ENCODE measurements around the gene TLE5.
A peak's percentile ranks its signal among the peaks of the same experiment; 100 is the strongest.
"Not testable (repeated sequence)": the region's sequence is repeated elsewhere in the genome, so short reads cannot be mapped to it uniquely, and the experiment has no call there.

Gene TLE5

DNA sequence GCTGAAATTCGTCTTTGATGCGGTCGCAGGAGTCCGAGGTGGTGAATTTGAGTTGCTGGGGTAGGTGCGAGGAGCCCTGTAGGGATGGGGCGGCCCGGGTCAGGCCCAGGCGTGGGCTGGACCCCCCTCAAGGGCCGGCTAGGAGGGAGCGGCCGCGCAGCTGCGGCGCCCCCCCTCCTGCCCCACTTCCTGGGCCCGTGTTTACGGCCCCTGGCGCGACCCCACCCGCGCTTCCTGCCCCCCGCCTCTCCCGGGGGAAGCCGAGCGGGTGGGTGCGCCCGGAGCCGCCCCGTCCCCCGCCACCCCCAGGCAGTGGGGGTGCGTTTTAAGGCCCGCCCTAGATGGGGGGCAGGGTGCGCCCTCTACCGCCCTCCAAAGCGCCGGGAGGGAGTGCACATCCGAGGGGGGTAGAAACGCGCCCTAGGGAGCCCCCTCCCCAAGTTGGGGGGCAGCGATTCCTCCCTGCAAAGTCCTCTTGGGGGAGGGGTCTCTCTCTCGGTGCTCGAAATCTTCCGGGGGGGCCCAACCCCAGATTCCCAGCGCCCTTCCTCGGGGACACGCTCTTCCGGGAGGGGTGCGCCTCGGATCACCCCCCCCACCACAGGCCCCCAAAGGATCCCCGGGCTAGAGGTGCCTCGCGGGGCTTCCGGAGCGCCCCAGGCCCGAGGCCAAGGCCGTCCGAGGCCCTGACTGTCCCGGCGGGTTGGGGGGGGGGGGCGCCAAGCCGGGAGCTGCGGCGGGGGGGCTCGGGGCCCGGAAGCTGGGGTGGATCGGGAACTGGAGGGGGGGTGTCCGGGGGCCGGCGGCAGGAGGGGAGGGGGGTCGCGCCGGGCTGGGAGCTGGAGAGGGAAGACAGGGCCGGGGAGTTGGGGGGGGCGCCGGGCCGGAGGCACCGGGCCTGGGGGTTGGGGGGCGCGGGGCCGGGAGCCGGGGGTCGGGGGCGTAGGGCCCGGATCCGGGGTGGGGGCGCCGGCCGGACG, 823 bp downstream of the TLE5 start:
- DNase-seq (ENCODE audit: low spot score): peak; percentile 75

DNA sequence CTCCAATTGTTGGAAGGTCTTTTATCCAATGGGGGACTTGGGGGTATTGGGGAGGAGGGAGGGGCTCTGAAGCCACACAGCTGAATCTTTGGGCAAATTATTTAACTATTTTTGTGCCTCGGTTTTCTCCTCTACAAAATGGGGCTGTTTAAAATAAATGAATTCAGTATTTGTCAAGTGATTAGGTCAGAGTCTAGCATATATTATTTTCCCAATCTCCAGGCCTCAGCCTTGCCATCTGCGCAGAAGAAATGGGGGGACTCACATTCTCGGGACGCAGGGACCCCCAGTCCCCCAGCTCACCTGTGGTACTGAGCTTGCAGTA, 1.5 kb downstream of the TLE5 start:
- DNase-seq (ENCODE audit: low spot score): no peak

DNA sequence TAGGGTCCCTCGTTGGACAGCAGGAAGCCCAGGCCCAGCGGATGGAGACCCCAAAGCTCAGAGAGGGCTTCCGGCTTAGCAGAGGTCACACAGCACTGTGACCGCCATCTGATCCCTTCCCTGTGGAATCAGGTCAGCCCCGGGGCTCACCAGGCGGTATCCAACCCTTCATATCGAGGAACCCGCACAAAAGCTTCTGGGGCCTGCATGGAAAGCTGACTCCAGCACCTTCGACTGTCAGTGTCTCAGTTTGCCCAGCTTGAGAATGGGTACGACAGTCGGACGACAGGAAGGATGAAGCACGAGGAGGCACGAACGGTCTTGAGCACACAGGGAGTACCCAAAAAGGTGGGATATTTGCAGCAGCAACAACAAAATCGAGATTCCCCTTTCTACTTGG, 2.6 kb downstream of the TLE5 start:
- DNase-seq (ENCODE audit: low spot score): no peak

DNA sequence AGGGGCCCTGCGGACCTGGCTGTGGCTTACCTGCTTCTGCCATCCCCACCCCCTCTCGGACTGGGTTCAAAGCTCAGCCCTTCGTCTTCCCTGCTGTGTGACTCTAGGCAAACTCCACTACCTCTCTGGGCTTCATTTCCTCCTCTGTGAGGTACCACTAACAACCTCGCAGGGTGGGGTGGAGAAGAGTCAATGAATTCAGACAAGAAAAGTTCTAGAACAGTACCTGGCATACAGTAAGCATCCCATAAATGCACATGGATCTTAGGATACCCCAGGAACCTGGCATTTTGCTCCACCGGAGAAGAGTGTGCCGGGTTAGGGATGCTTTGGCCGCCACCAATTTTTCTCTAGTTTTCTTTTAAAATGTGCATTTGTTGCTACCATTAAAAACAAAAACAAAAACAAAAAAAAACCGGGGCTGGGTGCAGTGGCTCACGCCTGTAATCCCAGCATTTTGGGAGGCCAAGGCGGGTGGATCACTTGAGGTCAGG, 3.4 kb downstream of the TLE5 start:
- no peak for DNase-seq (ENCODE audit: low spot score)

DNA sequence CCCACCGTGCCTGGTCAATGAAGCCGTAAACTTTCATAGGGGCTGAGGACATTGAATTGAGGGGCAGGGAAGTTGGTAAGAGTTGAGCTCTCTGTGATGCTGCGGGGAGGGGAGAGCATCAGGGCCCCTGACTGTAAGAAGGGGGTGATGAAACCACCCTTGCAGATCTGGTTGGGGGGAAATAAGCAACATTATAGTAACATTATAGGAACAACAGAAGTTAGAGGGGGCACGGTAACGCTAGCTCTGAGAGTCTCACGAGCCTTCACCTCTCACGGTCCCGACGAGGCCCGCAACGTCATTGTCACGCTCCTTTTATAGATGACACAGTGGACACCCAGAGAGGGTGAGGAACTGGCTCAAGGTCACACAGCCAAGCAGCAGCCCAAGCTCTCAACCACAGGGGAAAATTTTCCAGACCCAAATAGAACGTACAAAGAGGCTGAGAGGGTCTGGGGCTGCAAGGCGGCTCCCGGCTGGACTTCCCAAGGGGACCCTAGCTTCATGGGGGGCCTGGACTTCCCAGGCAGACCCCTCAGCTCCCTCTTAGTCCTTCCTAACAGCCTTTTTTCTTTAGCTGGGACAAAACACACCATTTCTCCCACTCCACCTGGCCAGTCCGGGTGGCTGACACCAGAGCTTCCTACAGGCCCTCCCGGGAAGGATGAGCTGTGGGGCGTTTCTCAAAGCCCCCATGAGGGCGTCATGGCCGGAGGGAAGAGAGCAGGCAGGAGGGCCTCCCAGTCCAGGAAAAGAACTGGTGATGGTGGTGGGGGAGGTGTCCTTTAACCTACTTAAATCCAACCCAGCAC, 4.1 kb downstream of the TLE5 start:
- DNase-seq (ENCODE audit: low spot score): no peak

DNA sequence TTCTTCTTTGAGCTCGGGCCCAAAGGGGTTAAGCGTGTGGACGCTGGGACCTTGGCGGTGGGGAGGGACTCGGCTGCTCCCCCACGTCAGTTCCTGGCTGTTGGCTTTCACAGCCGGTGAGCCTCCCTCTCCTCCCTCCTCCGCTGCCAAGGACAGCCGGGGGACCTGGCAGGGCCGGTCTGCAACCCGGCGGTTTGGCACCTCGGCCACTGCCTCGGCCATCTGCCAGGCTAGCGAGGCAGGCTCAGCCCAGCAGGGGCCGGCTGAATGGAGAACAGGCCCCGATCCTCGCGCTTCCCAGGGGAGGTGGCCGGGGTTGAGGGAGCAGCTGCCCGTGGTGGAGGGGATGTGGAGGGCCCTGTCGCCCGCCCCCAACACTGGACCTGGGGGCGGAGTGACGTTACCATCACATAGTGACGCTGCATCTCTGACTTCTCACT, 5.0 kb downstream of the TLE5 start:
- peak; percentile 70 for DNase-seq (ENCODE audit: low spot score)

GRCh38 chr19:3056417-3057088, 5.7 kb downstream of the TLE5 start:
- DNase-seq (ENCODE audit: low spot score): no peak

DNA sequence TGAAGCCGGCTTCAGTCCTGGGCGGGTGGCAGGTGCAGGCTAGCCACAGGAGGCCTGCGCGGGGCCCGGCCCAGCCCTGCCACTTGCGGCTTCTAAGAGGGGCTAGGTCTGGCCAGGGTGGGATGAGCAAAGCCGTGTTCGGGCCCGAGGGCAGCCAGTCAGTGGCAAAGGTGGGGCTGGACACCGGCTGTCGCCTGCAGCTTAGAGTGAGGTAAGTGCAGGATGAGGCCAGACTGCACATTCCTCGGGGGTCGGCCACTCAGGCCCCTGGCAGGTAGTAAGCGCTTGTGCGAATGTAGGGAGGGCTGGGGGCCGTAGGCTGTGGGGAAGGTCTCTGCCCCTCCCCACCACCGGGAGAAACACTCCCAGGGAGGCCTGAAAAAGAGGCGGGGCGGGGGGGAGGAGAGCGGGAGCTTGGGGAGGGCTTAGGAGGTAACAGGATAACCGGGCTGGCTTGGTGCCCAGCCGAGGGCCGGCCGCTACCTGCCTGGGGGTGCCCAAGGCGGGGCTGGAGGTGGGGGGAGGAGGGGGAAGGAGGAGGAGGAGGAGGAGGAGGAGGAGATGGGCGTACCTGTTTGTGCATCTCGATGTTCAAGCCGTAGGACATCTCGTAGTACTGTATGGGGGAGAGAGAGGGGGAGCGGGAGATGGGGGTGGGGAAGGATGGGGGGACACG, 6.4 kb downstream of the TLE5 start:
- DNase-seq (ENCODE audit: low spot score): no peak

GRCh38 chr19:3054972-3055740, 7.1 kb downstream of the TLE5 start:
- DNase-seq (ENCODE audit: low spot score): no peak

DNA sequence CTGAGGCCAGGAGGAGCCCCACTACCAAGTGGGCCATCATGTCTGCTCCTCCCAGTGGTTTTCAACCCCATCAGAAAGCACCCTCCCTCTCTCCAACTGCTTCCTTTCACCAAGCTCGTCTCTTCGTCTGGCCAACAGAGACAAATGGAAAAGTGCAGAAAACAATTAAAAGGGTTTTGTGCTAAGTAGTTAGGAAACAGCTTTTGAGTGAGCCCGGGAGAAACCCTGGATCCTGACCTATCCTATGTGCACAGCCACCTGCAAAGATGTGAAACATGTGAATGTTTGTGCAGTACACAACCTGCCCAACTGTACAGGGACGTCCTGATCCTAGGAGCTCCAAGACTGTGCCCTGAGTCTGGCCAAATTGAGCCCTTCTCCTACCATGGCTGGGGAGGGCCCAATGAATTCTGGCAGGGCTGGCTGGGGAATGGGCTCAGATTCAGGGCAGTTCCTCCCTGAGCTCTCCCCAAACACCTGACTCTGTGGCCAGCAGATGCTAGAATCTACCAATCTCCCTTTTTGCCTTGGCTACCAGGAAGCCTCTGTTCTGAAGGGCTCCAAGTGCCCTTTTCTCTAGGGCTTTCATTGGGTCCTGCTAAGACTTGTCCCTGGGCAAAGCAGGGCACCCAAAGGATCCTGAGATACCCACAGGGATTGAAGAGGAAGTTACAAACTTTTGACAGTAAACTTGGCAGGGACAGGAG, 7.9 kb downstream of the TLE5 start:
- no peak for DNase-seq (ENCODE audit: low spot score)

GRCh38 chr19:3053780-3054179, 8.5 kb downstream of the TLE5 start:
- DNase-seq (ENCODE audit: low spot score): no peak

GRCh38 chr19:3053218-3053621, 9.1 kb downstream of the TLE5 start:
- no peak for DNase-seq (ENCODE audit: low spot score)

GRCh38 chr19:3050016-3050415, 12.3 kb downstream of the TLE5 start:
- DNase-seq (ENCODE audit: low spot score): not testable (repeated sequence)

GRCh38 chr19:3049089-3049488, 13.2 kb downstream of the TLE5 start:
- no peak for DNase-seq (ENCODE audit: low spot score)

DNA sequence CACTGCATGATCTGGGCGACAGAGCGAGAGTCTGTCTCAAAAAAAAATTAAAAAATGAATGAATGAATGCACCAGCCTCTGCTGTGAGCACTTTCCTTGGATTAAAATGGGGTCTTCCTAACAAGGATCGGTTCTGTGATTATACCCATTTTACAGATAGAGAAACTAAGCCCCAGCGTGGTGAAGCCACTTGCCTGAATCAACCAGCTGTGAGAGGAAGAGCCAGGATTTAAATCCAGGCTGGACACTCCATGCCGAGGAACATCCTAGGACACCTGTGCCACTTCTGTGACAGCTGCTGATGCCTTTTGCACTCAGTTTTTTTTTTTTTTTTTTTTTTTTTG, 14.1 kb downstream of the TLE5 start:
- DNase-seq (ENCODE audit: low spot score): no peak

DNA sequence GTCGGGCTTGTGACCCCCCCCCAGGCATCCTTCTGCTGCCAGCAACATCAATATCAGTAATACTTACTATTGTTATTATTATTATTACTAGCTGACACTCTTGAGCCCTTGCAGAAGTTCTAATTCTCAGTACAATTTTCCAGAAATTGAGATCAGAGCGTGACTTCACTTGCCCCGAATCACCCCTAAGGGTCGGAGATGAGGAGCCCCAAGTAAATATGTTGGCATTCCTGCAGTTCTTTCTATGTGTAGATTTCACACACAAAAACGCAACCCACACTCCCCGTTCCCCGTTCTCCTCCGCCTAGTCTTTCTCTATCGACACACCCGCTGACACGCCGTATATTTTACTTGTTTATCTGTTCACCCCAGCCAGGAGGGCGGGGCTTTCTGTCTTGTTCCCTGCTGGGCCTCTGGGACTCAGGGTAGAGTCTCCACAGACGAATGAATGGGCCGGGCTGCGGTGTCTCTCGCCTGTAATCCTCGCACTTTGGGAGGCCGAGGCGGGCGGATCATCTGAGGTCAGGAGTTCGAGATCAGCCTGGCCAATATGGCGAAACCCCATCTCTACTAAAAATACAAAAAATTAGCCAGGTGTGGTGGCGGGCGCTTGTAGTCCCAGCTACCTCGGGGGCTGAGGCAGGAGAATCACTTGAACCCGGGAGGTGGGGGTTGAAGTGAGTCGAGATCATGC, 14.7 kb downstream of the TLE5 start:
- peak; percentile 90 for DNase-seq (ENCODE audit: low spot score)

GRCh38 chr19:3046698-3047495, 15.4 kb downstream of the TLE5 start:
- DNase-seq (ENCODE audit: low spot score): no peak

DNA sequence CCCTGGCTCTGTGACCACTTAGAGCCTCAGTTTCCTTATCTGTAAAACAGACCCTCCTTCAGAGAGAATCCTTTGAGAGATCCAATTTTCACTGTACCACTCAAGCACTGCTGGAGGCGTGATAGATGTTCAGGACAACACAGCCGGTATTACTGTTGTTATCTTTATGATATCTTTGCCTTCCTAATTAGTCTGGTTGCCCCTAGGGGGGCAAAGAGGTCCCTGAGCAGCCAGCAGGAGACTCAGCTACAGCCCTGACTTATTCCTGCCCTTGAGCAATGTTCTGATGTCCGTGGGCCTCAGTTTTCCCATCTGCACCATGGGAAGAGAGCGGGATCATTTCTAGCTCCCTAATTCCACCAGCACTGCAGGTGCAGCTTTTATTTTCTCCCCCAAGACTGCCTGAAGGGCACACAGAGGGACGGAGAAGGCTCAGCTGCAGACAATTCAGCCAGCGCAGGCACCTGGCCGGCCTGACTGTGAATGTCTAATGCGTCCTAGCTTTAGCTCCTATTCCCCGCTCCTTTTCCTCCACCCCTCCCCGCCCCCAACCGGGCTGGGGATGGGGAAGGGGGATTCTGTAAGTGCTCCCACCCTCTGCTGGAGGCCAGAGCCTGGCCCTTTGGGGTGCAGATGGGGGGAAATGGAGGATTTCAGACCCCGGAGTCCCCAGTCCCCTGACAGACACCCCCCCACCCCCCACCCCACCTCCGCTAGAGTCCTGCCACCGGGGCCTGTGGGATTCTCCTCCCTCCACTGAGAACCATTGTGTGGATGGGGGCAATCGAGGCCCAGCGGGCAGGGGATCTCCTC, 16.2 kb downstream of the TLE5 start:
- no peak for DNase-seq (ENCODE audit: low spot score)

Data from AG08396 (cell line).